Stimulated activated CD4-positive, alpha-beta T cell treated with anti-CD3 and anti-CD28 coated beads, TNF-alpha, amount 100 ng/mL, for 24 hours (primary cell): ENCODE measurements around the gene RPS6KA5.
"Not testable (repeated sequence)": the region's sequence is repeated elsewhere in the genome, so short reads cannot be mapped to it uniquely, and the experiment has no call there.

Source experiments
- DNase-seq, 3 experiments: peaks; one replicate each; pipeline ENCODE4 v3.0.0-alpha.2; 2020; ENCODE audit warnings: low read depth in 3 of 3

The RPS6KA5 gene

GRCh38 chr14:91029456-91030217, 30.8 kb downstream of the RPS6KA5 start:
- no peak for DNase-seq

- no peak for DNase-seq
Observed at GRCh38 chr14:91027561-91027960, 32.9 kb downstream of the RPS6KA5 start.

- DNase-seq: not testable (repeated sequence)
Observed at GRCh38 chr14:91022622-91023028, 37.8 kb downstream of the RPS6KA5 start.

GRCh38 chr14:91021991-91022621, 38.3 kb downstream of the RPS6KA5 start:
- DNase-seq: no peak

- DNase-seq: no peak
Observed at GRCh38 chr14:91021115-91021514, 39.3 kb downstream of the RPS6KA5 start.

- DNase-seq: no peak
Observed at GRCh38 chr14:91019673-91020072, 40.8 kb downstream of the RPS6KA5 start.

GRCh38 chr14:91018481-91018880, 42.0 kb downstream of the RPS6KA5 start:
- no peak for DNase-seq

GRCh38 chr14:91016800-91017410, 43.5 kb downstream of the RPS6KA5 start:
- no peak for DNase-seq

GRCh38 chr14:91015435-91015834, 45.0 kb downstream of the RPS6KA5 start:
- no peak for DNase-seq

GRCh38 chr14:91012045-91012444, 48.4 kb downstream of the RPS6KA5 start:
- no peak for DNase-seq

- DNase-seq: no peak
Observed at GRCh38 chr14:91010153-91010533, 50.3 kb downstream of the RPS6KA5 start.

- no peak for DNase-seq
Observed at GRCh38 chr14:91009501-91010152, 50.8 kb downstream of the RPS6KA5 start.

GRCh38 chr14:91008759-91009409, 51.6 kb downstream of the RPS6KA5 start:
- DNase-seq: no peak

GRCh38 chr14:91005716-91006115, 54.7 kb downstream of the RPS6KA5 start:
- no peak for DNase-seq

- no peak for DNase-seq
Observed at GRCh38 chr14:91004987-91005386, 55.5 kb downstream of the RPS6KA5 start.

- DNase-seq: no peak
Observed at GRCh38 chr14:90999299-90999698, 61.1 kb downstream of the RPS6KA5 start.

- DNase-seq: no peak
Observed at GRCh38 chr14:90996967-90997366, 63.5 kb downstream of the RPS6KA5 start.

GRCh38 chr14:90995785-90996184, 64.7 kb downstream of the RPS6KA5 start:
- no peak for DNase-seq

- DNase-seq: no peak
Observed at GRCh38 chr14:90993792-90994191, 66.6 kb downstream of the RPS6KA5 start.

- no peak for DNase-seq
Observed at GRCh38 chr14:90991690-90992443, 68.6 kb downstream of the RPS6KA5 start.

GRCh38 chr14:90990141-90990540, 70.3 kb downstream of the RPS6KA5 start:
- DNase-seq: no peak
